Measurements from ENCODE around the gene UBE2M. TPM values are rescaled to one million over a fixed set of nuclear protein-coding genes. Genes with fewer than 3 reads are reported as not detected.
A peak's percentile ranks its signal among the peaks of the same experiment; 100 is the strongest.

Gene UBE2M
- total RNA-seq, 1 experiment from 2014 or later = 127 TPM

DNA sequence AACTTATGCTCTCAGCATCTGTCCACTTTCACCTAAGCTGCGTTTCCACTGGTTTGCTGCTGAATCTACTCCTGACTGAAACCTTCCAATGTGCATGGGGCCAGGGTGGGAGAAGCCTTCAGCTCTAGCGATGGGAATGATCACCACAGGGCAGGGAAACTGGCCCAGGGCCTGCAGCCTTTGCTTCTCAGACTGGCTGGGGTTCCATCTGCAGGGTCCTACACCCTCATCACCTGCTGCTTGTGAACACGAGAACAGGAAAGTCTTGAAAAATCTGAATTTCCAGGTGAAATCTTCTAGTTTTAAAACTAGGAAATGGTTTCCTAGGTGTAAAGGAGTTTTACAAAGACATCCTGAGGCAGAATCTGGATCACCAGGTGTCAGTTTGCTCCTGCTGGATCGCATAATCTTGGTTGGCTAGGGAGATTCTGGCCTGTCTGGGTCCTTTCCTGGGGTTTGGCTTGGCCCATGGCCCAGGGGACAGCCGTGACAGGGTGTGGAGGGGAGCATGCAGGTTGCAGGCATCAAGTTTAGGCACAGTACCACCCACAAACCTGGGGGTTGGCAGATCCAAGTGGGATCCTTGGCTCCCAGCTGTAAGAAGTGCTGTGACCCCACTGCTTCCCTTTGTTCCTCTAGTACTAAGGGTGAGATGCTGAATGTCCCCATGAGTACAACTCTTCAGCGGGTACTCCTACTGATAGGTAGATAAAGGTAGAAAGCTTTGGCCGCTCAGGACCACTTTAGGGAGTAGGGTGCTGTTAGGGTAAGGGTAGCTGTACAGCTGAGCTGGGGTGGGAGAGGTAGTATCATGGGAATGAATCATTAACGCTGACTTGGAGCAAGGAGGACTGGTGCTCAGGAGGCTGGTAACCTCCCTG is 1.8 kb upstream of the UBE2M start:
- Histone ChIP-seq H4K8ac (replicated peaks; ENCODE audit: insufficient read length, low read depth, low read length) (no peak overlapping the region), H4K91ac (ENCODE audit: insufficient read length, low read depth, low read length) (no peak overlapping the region), H2BK120ac (ENCODE audit: low read depth, low read length, poor library complexity, severe bottlenecking) (no peak overlapping the region), H3K18ac (ENCODE audit: insufficient read length, low read depth, low read length) (peak overlapping the region; percentile 2), H2AFZ (ENCODE audit: low read length) (no peak overlapping the region), H3K79me1 (ENCODE audit: insufficient read depth, low read depth, low read length, poor library complexity, severe bottlenecking) (no peaks in the 10 kb centered on the region), H3K4ac (ENCODE audit: low read depth, low read length) (no peak overlapping the region), H3K9me3 (ENCODE audit: control insufficient read depth, low read depth, low read length) (no peaks in the 10 kb centered on the region), H3T11ph (ENCODE audit: low read length) (no peak overlapping the region), H3K9ac (ENCODE audit: extremely low read depth, insufficient read length, low read length) (peak overlapping the region; percentile 58), H3K14ac (ENCODE audit: insufficient read depth, low read length) (peak overlapping the region; percentile 85; the same call in 1 of the 2 replicates), H2BK20ac (ENCODE audit: low read depth, low read length, poor library complexity, severe bottlenecking) (no peak overlapping the region), H4K20me1 (ENCODE audit: control insufficient read depth, insufficient read depth, insufficient read length) (no peaks in the 10 kb centered on the region), H2BK5ac (ENCODE audit: insufficient read length, low read length) (no peak overlapping the region), H3K79me2 (ENCODE audit: insufficient read depth, low read length) (peaks cover 8% of the 10 kb centered on the region; the same call in 1 of the 2 replicates), H2AK5ac (ENCODE audit: insufficient read length, low read length) (no peak overlapping the region), H3K27me3 (ENCODE audit: insufficient read depth, low read length) (no peaks in the 10 kb centered on the region), H3K56ac (ENCODE audit: insufficient read length, low read depth, low read length) (no peak overlapping the region), H3K4me2 (ENCODE audit: insufficient read depth, insufficient read length, low read length) (peak overlapping the region; percentile 67), H3K4me1 (ENCODE audit: insufficient read depth, low read length) (no peaks in the 10 kb centered on the region), H3K23me2 (ENCODE audit: insufficient read length, low read depth, low read length, poor library complexity, severe bottlenecking) (peaks cover 4% of the 10 kb centered on the region), H3K23ac (ENCODE audit: insufficient read length, low read depth, low read length) (no peak overlapping the region), H2BK15ac (ENCODE audit: low read depth, low read length) (no peak overlapping the region), H4K5ac (ENCODE audit: insufficient read length, low read depth, low read length) (peak overlapping the region; percentile 1), H3K27ac (ENCODE audit: insufficient read length, low read depth, low read length) (no peak overlapping the region), H2BK12ac (ENCODE audit: insufficient read length, low read depth, low read length) (no peak overlapping the region)
- Mint-ChIP-seq H3K4me1 (peaks cover 12 to 31% of the 10 kb centered on the region in 2 experiments), H3K27ac (peak overlapping the region; percentile 51 to 100 (median 100); a peak in 4 of 7 replicates), H3K27me3 (ENCODE audit: low read depth) (peaks cover 1% of the 10 kb centered on the region; the same call in 1 of the 2 replicates), H3K36me3 (ENCODE audit: insufficient read depth in 1 of 3, low read depth in 3 of 3) (peaks cover 16 to 39% (median 26%) of the 10 kb centered on the region in 3 experiments; a peak in 6 of 7 replicates), H3K9me3 (no peaks in the 10 kb centered on the region; a peak in 1 of 5 replicates), H3K4me3 (peak overlapping the region; percentile 96)
- no peak for DNase-seq
- no CpG with 5 or more reads among the region's 8 CpGs for WGBS (ENCODE audit: extremely low coverage, insufficient read length, low lambda C conversion rate)
- TF ChIP-seq, protein P1, sequence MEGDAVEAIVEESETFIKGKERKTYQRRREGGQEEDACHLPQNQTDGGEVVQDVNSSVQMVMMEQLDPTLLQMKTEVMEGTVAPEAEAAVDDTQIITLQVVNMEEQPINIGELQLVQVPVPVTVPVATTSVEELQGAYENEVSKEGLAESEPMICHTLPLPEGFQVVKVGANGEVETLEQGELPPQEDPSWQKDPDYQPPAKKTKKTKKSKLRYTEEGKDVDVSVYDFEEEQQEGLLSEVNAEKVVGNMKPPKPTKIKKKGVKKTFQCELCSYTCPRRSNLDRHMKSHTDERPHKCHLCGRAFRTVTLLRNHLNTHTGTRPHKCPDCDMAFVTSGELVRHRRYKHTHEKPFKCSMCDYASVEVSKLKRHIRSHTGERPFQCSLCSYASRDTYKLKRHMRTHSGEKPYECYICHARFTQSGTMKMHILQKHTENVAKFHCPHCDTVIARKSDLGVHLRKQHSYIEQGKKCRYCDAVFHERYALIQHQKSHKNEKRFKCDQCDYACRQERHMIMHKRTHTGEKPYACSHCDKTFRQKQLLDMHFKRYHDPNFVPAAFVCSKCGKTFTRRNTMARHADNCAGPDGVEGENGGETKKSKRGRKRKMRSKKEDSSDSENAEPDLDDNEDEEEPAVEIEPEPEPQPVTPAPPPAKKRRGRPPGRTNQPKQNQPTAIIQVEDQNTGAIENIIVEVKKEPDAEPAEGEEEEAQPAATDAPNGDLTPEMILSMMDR (conservative IDR thresholded peaks at IDR 0.05) = no peak

Measured in H9 (cell line).